ENCODE results near the gene ZSWIM4. TPM values are rescaled to one million over a fixed set of nuclear protein-coding genes. Genes with fewer than 3 reads are reported as not detected.

ZSWIM4 gene
- total and polyA plus RNA-seq, 10 of the 15 experiments (the other 5 are each of a cell fraction or from before 2014, with no cell fraction given) = 0.73 to 11.1 (median 1.8) TPM; not detected in 2

DNA sequence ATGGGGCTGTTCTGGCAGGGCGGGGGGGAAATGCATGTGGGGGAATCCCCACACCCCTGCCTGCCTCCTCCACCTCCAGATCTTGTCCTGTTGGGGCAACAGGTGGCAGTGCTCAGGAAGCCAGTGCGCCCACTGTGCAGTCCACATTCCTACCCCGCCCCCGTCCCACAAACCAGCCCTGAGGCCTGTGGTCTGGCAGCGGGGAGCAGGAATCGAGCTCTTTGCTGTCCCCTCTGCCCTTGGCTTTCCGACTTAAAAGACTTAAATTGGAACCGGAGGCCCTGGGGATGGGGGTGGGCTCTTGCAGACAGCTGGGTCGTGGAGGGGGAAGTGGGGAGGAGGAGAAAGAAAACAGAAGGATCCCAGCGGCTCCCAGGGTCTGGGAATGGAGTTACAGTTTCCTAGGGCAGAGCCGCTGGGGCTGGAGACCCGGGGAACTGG, 86.0 kb downstream of the ZSWIM4 start:
- H3K27ac ChIP-seq (ENCODE audit: control insufficient read depth, insufficient read depth) = peak overlapping the region; percentile 64
- H3K4me3 ChIP-seq = no peak overlapping the region
- H3K27me3 ChIP-seq (replicated peaks in 1 of 2; ENCODE audit: control insufficient read depth in 2 of 2, insufficient read depth in 2 of 2, low read length in 1 of 2) = no peaks in the 10 kb centered on the region
- ChIA-PET POLR2A (interaction anchor here (0.6 to 2.0 kb wide), 9 partner anchors 47 to 402 kb away, joined by 3 to 15 read pairs (median 3); partner anchors contain the start of genes ASF1B, IL27RA and MISP3), SMC1A (ENCODE audit: uncharacterized antibody, unreplicated experiment) (interaction anchor here (0.6 to 6.5 kb wide), 16 partner anchors 19 to 282 kb away, joined by 3 to 47 read pairs (median 4); partner anchors contain the start of genes ASF1B, IL27RA and MISP3), CTCF (interaction anchor here (0.6 to 8.1 kb wide), 22 partner anchors 13 to 255 kb away, joined by 3 to 152 read pairs (median 5); partner anchors contain the start of genes ASF1B, IL27RA and MISP3), RAD21 (ENCODE audit: unreplicated experiment) (interaction anchor here (0.8 to 4.5 kb wide), 15 partner anchors 19 to 256 kb away, joined by 3 to 40 read pairs (median 6); partner anchors contain the start of genes ASF1B, DCAF15, IL27RA and MISP3)
- DNase-seq (ENCODE audit: low read depth, low spot score) (no peak), FAIRE-seq (no peak), ATAC-seq (peak; percentile 19)
- peaks cover 25% of the 10 kb centered on the region for H3K4me1 ChIP-seq (ENCODE audit: control insufficient read depth, insufficient read depth, low read length)
- H3K36me3 ChIP-seq (ENCODE audit: control insufficient read depth in 2 of 2, insufficient read depth in 2 of 2, low read length in 1 of 2) = no peaks in the 10 kb centered on the region
- H2AFZ ChIP-seq (ENCODE audit: control insufficient read depth, low read depth, low read length) = peak overlapping the region; percentile 45
- no peaks in the 10 kb centered on the region for H3K79me2 ChIP-seq (ENCODE audit: control insufficient read depth, insufficient read depth, low read length)
- in situ Hi-C loops (cut with MboI) (loop anchor here (5.0 to 25.0 kb wide), 2 partner anchors 191 to 456 kb away; partner anchors contain the start of gene MISP3), intact Hi-C loops (cut with micrococcal nuclease; ENCODE audit: unreplicated experiment) (loop anchor here (2.0 to 5.0 kb wide), 3 partner anchors 121 to 284 kb away; partner anchors contain the start of gene ASF1B)
- WGBS (ENCODE audit: insufficient coverage, insufficient replicate concordance, low lambda C conversion rate, missing lambda C conversion rate) = 23% methylated on average over 12 of the region's 12 CpGs
- H4K20me1 ChIP-seq (ENCODE audit: control insufficient read depth, insufficient read depth) = no peaks in the 10 kb centered on the region
- no peaks in the 10 kb centered on the region for H3K9me3 ChIP-seq (replicated peaks; ENCODE audit: control insufficient read depth, insufficient read depth, low read length)
- BruUV-seq (replicated peaks) = no TSS peak
- H3K4me2 ChIP-seq (ENCODE audit: control insufficient read depth, insufficient read depth) = peak overlapping the region; percentile 85
- peak overlapping the region; percentile 14; the same call in 1 of the 2 replicates for H3K9ac ChIP-seq (ENCODE audit: control insufficient read depth, insufficient read depth, low read length)
- TF ChIP-seq IRF4 (IDR thresholded peaks at IDR 0.05; ENCODE audit: low read depth, low read length) (no peak), SMAD1 (IDR thresholded peaks at IDR 0.05; ENCODE audit: low read depth, partially characterized antibody) (no peak), SIN3A (IDR thresholded peaks at IDR 0.05; ENCODE audit: low read depth, low read length) (no peak), FOXK2 (IDR thresholded peaks at IDR 0.05) (no peak), DPF2 (IDR thresholded peaks at IDR 0.05) (no peak), ZBTB40 (IDR thresholded peaks at IDR 0.05; ENCODE audit: borderline replicate concordance) (no peak), SREBF2 (IDR thresholded peaks at IDR 0.05; ENCODE audit: low read length) (no peak), RFX5 (IDR thresholded peaks at IDR 0.05; ENCODE audit: low read depth, low read length) (no peak)
- TF ChIP-seq, protein P1, sequence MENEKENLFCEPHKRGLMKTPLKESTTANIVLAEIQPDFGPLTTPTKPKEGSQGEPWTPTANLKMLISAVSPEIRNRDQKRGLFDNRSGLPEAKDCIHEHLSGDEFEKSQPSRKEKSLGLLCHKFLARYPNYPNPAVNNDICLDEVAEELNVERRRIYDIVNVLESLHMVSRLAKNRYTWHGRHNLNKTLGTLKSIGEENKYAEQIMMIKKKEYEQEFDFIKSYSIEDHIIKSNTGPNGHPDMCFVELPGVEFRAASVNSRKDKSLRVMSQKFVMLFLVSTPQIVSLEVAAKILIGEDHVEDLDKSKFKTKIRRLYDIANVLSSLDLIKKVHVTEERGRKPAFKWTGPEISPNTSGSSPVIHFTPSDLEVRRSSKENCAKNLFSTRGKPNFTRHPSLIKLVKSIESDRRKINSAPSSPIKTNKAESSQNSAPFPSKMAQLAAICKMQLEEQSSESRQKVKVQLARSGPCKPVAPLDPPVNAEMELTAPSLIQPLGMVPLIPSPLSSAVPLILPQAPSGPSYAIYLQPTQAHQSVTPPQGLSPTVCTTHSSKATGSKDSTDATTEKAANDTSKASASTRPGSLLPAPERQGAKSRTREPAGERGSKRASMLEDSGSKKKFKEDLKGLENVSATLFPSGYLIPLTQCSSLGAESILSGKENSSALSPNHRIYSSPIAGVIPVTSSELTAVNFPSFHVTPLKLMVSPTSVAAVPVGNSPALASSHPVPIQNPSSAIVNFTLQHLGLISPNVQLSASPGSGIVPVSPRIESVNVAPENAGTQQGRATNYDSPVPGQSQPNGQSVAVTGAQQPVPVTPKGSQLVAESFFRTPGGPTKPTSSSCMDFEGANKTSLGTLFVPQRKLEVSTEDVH (IDR thresholded peaks at IDR 0.05; ENCODE audit: low read depth, partially characterized antibody) = no peak
- TF ChIP-seq, protein P2, sequence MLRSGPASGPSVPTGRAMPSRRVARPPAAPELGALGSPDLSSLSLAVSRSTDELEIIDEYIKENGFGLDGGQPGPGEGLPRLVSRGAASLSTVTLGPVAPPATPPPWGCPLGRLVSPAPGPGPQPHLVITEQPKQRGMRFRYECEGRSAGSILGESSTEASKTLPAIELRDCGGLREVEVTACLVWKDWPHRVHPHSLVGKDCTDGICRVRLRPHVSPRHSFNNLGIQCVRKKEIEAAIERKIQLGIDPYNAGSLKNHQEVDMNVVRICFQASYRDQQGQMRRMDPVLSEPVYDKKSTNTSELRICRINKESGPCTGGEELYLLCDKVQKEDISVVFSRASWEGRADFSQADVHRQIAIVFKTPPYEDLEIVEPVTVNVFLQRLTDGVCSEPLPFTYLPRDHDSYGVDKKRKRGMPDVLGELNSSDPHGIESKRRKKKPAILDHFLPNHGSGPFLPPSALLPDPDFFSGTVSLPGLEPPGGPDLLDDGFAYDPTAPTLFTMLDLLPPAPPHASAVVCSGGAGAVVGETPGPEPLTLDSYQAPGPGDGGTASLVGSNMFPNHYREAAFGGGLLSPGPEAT (IDR thresholded peaks at IDR 0.05; ENCODE audit: low read depth) = no peak

Measured in GM12878 (cell line).